ENCODE data around the gene DEPDC7.

DNA sequence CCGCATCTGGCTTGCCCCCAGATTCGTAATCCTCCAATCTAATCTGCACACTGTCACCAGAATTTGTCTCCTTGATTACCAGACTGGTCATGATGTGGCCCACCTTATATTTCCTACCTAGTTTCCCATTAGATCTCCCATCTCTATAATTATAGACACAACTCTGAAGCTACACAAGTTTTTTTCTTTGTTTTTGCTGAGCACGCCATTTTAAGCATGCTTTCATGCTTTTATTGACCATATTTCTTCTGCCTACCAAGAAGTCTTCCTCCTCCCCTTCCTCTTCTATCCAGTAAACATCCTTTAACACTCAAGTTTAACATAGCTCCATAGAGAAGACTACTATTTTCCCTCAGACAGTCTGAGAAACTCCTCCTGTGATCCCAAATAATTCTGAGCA is 24.3 kb upstream of the DEPDC7 start:
- TF ChIP-seq, protein P1, sequence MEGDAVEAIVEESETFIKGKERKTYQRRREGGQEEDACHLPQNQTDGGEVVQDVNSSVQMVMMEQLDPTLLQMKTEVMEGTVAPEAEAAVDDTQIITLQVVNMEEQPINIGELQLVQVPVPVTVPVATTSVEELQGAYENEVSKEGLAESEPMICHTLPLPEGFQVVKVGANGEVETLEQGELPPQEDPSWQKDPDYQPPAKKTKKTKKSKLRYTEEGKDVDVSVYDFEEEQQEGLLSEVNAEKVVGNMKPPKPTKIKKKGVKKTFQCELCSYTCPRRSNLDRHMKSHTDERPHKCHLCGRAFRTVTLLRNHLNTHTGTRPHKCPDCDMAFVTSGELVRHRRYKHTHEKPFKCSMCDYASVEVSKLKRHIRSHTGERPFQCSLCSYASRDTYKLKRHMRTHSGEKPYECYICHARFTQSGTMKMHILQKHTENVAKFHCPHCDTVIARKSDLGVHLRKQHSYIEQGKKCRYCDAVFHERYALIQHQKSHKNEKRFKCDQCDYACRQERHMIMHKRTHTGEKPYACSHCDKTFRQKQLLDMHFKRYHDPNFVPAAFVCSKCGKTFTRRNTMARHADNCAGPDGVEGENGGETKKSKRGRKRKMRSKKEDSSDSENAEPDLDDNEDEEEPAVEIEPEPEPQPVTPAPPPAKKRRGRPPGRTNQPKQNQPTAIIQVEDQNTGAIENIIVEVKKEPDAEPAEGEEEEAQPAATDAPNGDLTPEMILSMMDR (IDR thresholded peaks at IDR 0.05; ENCODE audit: poor library complexity, severe bottlenecking) = no peak
- no peak for TF ChIP-seq POLR2AphosphoS5 (IDR thresholded peaks at IDR 0.05)
- TF ChIP-seq EZH2 (IDR thresholded peaks at IDR 0.05; ENCODE audit: borderline replicate concordance, insufficient read depth, low read length, poor library complexity, severe bottlenecking) = no peak
- no peak for TF ChIP-seq RAD21 (conservative IDR thresholded peaks at IDR 0.05)
- no peak for TF ChIP-seq TAF1 (IDR thresholded peaks at IDR 0.05; ENCODE audit: low read depth)
- TF ChIP-seq EP300 (conservative IDR thresholded peaks at IDR 0.05; ENCODE audit: poor library complexity, severe bottlenecking) = no peak
- TF ChIP-seq, protein P2, sequence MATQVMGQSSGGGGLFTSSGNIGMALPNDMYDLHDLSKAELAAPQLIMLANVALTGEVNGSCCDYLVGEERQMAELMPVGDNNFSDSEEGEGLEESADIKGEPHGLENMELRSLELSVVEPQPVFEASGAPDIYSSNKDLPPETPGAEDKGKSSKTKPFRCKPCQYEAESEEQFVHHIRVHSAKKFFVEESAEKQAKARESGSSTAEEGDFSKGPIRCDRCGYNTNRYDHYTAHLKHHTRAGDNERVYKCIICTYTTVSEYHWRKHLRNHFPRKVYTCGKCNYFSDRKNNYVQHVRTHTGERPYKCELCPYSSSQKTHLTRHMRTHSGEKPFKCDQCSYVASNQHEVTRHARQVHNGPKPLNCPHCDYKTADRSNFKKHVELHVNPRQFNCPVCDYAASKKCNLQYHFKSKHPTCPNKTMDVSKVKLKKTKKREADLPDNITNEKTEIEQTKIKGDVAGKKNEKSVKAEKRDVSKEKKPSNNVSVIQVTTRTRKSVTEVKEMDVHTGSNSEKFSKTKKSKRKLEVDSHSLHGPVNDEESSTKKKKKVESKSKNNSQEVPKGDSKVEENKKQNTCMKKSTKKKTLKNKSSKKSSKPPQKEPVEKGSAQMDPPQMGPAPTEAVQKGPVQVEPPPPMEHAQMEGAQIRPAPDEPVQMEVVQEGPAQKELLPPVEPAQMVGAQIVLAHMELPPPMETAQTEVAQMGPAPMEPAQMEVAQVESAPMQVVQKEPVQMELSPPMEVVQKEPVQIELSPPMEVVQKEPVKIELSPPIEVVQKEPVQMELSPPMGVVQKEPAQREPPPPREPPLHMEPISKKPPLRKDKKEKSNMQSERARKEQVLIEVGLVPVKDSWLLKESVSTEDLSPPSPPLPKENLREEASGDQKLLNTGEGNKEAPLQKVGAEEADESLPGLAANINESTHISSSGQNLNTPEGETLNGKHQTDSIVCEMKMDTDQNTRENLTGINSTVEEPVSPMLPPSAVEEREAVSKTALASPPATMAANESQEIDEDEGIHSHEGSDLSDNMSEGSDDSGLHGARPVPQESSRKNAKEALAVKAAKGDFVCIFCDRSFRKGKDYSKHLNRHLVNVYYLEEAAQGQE (IDR thresholded peaks at IDR 0.05; ENCODE audit: borderline replicate concordance) = no peak
